ENCODE data around the gene DLGAP1. TPM values are rescaled to one million over a fixed set of nuclear protein-coding genes. Genes with fewer than 3 reads are reported as not detected.
"Not testable (repeated sequence)": the region's sequence is repeated elsewhere in the genome, so short reads cannot be mapped to it uniquely, and the experiment has no call there.

The DLGAP1 gene
- total and polyA plus RNA-seq, 7 experiments from 2014 or later = 0.32 to 1.0 TPM; not detected in 5

DNA sequence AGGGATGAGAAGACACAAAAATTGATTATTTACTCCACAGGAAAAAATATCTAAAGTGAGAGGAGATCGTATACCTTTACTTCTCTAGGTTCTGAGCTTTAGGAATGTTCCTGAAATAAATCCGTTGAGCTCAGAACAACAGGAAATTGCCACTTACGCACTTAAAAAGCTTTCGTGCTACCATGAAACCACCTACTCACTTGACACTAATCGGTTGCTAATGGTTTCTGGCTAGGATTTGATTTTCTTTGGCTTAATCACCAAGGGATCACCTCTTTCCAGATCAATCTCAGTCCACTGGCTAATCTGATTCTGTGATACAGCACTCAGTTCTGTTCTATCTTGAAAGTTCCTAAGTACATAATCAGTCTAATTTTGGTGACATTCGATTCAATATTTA is 419.6 kb downstream of the DLGAP1 start:
- intact Hi-C loops (cut with micrococcal nuclease) = loop anchor here in 1 of 2 donors (10.0 kb wide), 1 partner anchor 59 kb away; no protein-coding TSS in a partner anchor
- Mint-ChIP-seq H3K36me3 (no peaks in the 10 kb centered on the region), H3K27ac (no peak overlapping the region), H3K27me3 (peaks cover 3 to 28% (median 21%) of the 10 kb centered on the region in 5 donors), H3K4me3 (no peak overlapping the region), H3K9me3 (peaks cover 0 to 7% (median 0%) of the 10 kb centered on the region in 11 donors), H3K4me1 (no peaks in the 10 kb centered on the region)
- no peak for DNase-seq
- no peaks in the 10 kb centered on the region for H3K27me3 ChIP-seq (ENCODE audit: control insufficient read depth in 2 of 2, insufficient read depth in 2 of 2, low read length in 2 of 2)
- POLR2A ChIA-PET = interaction anchor here (0.6 kb wide), 1 partner anchor 96 kb away, joined by 3 read pairs; no protein-coding TSS in a partner anchor
- H3K36me3 ChIP-seq (ENCODE audit: control insufficient read depth in 2 of 3, insufficient read depth in 3 of 3, low read length in 3 of 3) = no peaks in the 10 kb centered on the region
- H3K27ac ChIP-seq (ENCODE audit: low read depth, low read length) = no peak overlapping the region
- ATAC-seq = no peak
- CTCF ChIA-PET = no interaction called here
- H3K9me3 ChIP-seq (ENCODE audit: control insufficient read depth in 2 of 3, low read length in 3 of 3) = no peaks in the 10 kb centered on the region
- H3K4me1 ChIP-seq (ENCODE audit: control insufficient read depth in 2 of 2, insufficient read depth in 2 of 2, low read length in 2 of 2) = no peaks in the 10 kb centered on the region
- no peak overlapping the region for H3K4me3 ChIP-seq (ENCODE audit: low read length)

DNA sequence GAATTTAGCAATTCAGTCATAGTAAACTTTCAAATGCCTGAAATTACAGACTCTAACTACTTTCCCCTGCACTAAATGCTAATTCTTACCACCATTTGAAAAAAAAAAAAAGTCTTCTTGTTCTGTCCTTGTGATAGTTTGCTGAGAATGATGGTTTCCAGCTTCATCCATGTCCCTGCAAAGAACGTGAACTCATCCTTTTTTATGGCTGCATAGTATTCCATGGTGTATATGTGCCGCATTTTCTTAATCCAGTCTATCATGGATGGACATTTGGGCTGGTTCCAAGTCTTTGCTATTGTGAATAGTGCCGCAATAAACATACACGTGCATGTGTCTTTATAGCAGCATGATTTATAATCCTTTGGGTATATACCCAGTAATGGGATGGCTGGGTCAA is 420.3 kb downstream of the DLGAP1 start:
- H3K4me3 ChIP-seq (ENCODE audit: low read length); H3K4me1 ChIP-seq (ENCODE audit: control insufficient read depth in 2 of 2, insufficient read depth in 2 of 2, low read length in 2 of 2); ATAC-seq; H3K27ac Mint-ChIP-seq; H3K9me3 ChIP-seq (ENCODE audit: control insufficient read depth in 2 of 3, low read length in 3 of 3); H3K36me3 ChIP-seq (ENCODE audit: control insufficient read depth in 2 of 3, insufficient read depth in 3 of 3, low read length in 3 of 3); CTCF ChIA-PET; DNase-seq; H3K27me3 ChIP-seq (ENCODE audit: control insufficient read depth in 2 of 2, insufficient read depth in 2 of 2, low read length in 2 of 2); H3K27ac ChIP-seq (ENCODE audit: low read depth, low read length); H3K9me3 Mint-ChIP-seq; H3K36me3 Mint-ChIP-seq; H3K4me1 Mint-ChIP-seq; H3K4me3 Mint-ChIP-seq: not testable (repeated sequence)
- peaks cover 3 to 28% (median 21%) of the 10 kb centered on the region in 5 donors for H3K27me3 Mint-ChIP-seq
- intact Hi-C loops (cut with micrococcal nuclease) = loop anchor here in 1 of 2 donors (10.0 kb wide), 1 partner anchor 60 kb away; no protein-coding TSS in a partner anchor
- POLR2A ChIA-PET = interaction anchor here (0.6 kb wide), 1 partner anchor 96 kb away, joined by 3 read pairs; no protein-coding TSS in a partner anchor

DNA sequence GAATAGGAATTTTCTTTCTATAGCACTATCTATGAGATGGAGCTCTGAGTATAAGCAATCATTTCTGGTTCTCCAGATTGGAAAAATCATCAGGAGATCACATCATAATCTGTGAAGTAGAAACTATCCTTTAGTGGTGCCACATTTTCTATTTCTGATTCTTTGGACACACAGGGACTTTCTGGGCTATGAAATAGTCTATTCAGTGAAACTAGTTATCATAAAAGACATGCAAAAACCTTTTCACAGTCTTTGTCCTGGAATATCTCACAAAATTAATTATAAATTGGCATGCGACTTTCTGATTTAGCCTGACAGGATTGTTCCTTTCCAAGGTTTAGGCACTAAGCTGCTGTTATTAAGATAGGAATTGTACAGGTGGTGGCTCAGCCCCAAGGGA is 428.6 kb downstream of the DLGAP1 start:
- no peak overlapping the region for H3K4me3 ChIP-seq (ENCODE audit: low read length)
- no peaks in the 10 kb centered on the region for H3K36me3 ChIP-seq (ENCODE audit: control insufficient read depth in 2 of 3, insufficient read depth in 3 of 3, low read length in 3 of 3)
- intact Hi-C loops (cut with micrococcal nuclease) = no loop called here
- ATAC-seq (no peak), DNase-seq (no peak)
- H3K9me3 ChIP-seq (ENCODE audit: control insufficient read depth in 2 of 3, low read length in 3 of 3) = no peaks in the 10 kb centered on the region
- Mint-ChIP-seq H3K4me3 (no peak overlapping the region), H3K9me3 (peaks cover 0 to 16% (median 3%) of the 10 kb centered on the region in 11 donors), H3K36me3 (no peaks in the 10 kb centered on the region), H3K27ac (no peak overlapping the region), H3K27me3 (peaks cover 0 to 16% (median 5%) of the 10 kb centered on the region in 5 donors), H3K4me1 (no peaks in the 10 kb centered on the region)
- H3K4me1 ChIP-seq (ENCODE audit: control insufficient read depth in 2 of 2, insufficient read depth in 2 of 2, low read length in 2 of 2) = no peaks in the 10 kb centered on the region
- H3K27ac ChIP-seq (ENCODE audit: low read depth, low read length) = no peak overlapping the region
- no peaks in the 10 kb centered on the region for H3K27me3 ChIP-seq (ENCODE audit: control insufficient read depth in 2 of 2, insufficient read depth in 2 of 2, low read length in 2 of 2)
- CTCF ChIA-PET = no interaction called here
- POLR2A ChIA-PET = no interaction called here

DNA sequence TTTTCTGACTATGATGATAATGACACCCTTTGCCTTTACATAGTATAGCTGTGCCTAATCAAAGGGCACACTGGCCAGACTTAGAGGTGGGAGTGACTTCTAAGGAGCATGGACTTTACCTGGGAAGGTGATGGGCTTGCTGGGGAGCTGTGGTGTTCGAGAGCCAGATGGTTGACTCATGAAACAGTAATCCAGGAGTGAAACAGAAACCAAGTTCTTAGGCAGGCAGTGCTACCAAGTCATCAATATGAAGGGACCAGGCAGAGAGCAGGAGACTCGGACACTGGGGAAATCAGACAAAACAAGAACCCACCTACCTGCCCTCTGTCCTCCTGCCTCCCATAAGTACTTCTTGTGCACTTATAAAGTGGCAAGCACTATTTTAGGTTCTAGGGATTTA is 430.4 kb downstream of the DLGAP1 start:
- no peaks in the 10 kb centered on the region for H3K9me3 ChIP-seq (ENCODE audit: control insufficient read depth in 2 of 3, low read length in 3 of 3)
- H3K27me3 Mint-ChIP-seq = peaks cover 0 to 12% (median 5%) of the 10 kb centered on the region in 5 donors
- no peak for ATAC-seq
- H3K36me3 Mint-ChIP-seq = no peaks in the 10 kb centered on the region
- POLR2A ChIA-PET = no interaction called here
- H3K27ac Mint-ChIP-seq = no peak overlapping the region
- intact Hi-C loops (cut with micrococcal nuclease) = no loop called here
- CTCF ChIA-PET = no interaction called here
- H3K4me3 Mint-ChIP-seq = no peak overlapping the region
- no peaks in the 10 kb centered on the region for H3K27me3 ChIP-seq (ENCODE audit: control insufficient read depth in 2 of 2, insufficient read depth in 2 of 2, low read length in 2 of 2)
- DNase-seq = no peak
- H3K27ac ChIP-seq (ENCODE audit: low read depth, low read length) = no peak overlapping the region
- H3K4me3 ChIP-seq (ENCODE audit: low read length) = no peak overlapping the region
- H3K36me3 ChIP-seq (ENCODE audit: control insufficient read depth in 2 of 3, insufficient read depth in 3 of 3, low read length in 3 of 3) = no peaks in the 10 kb centered on the region
- no peaks in the 10 kb centered on the region for H3K4me1 Mint-ChIP-seq
- no peaks in the 10 kb centered on the region for H3K4me1 ChIP-seq (ENCODE audit: control insufficient read depth in 2 of 2, insufficient read depth in 2 of 2, low read length in 2 of 2)
- H3K9me3 Mint-ChIP-seq = peaks cover 0 to 19% (median 2%) of the 10 kb centered on the region in 11 donors

DNA sequence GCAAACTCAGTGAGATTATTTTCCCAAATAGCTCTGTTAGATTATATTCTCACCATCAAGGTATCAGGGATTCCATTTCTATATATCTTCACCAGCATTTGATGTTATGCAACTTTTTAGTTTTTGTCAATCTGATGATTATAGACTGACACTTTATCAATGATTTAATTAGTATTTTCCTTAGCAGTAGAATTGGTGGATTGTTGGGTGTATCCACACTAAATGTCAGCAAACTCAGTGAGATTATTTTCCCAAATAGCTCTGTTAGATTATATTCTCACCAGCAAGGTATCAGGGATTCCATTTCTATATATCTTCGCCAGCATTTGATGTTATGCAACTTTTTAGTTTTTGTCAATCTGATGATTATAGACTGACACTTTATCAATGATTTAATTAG is 432.4 kb downstream of the DLGAP1 start:
- Mint-ChIP-seq H3K27me3 (peaks cover under 1 to 17% (median 5%) of the 10 kb centered on the region in 5 donors), H3K9me3 (peaks cover 0 to 19% (median 2%) of the 10 kb centered on the region in 11 donors)
- H3K27ac Mint-ChIP-seq; ATAC-seq; H3K4me1 ChIP-seq (ENCODE audit: control insufficient read depth in 2 of 2, insufficient read depth in 2 of 2, low read length in 2 of 2); H3K27me3 ChIP-seq (ENCODE audit: control insufficient read depth in 2 of 2, insufficient read depth in 2 of 2, low read length in 2 of 2); DNase-seq; H3K36me3 ChIP-seq (ENCODE audit: control insufficient read depth in 2 of 3, insufficient read depth in 3 of 3, low read length in 3 of 3); H3K9me3 ChIP-seq (ENCODE audit: control insufficient read depth in 2 of 3, low read length in 3 of 3); intact Hi-C loops (cut with micrococcal nuclease); H3K4me3 Mint-ChIP-seq; CTCF ChIA-PET; POLR2A ChIA-PET; H3K36me3 Mint-ChIP-seq; H3K27ac ChIP-seq (ENCODE audit: low read depth, low read length); H3K4me1 Mint-ChIP-seq; H3K4me3 ChIP-seq (ENCODE audit: low read length): not testable (repeated sequence)

DNA sequence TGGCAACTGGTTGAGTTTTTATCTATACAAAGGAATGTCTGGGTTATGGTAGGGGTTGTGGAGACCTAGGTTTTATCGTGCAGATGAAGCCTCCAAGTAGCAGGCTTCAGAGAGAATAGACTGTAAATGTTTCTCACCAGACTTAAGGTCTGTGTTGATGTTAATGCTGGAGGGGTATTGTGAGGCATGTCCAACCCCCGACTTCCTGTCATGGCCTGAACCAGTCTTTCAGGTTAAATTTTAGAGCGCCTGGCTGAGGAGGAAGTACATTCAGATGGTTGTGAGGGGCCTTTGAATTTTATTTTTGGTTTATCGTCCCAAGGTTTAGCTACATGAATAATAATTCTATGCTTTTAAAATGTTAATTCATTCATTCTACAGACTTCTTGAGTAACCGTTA is 435.1 kb downstream of the DLGAP1 start:
- Histone ChIP-seq H3K9me3 (ENCODE audit: control insufficient read depth in 2 of 3, low read length in 3 of 3) (no peaks in the 10 kb centered on the region), H3K27ac (ENCODE audit: low read depth, low read length) (no peak overlapping the region), H3K4me3 (ENCODE audit: low read length) (no peak overlapping the region), H3K4me1 (ENCODE audit: control insufficient read depth in 2 of 2, insufficient read depth in 2 of 2, low read length in 2 of 2) (no peaks in the 10 kb centered on the region), H3K27me3 (ENCODE audit: control insufficient read depth in 2 of 2, insufficient read depth in 2 of 2, low read length in 2 of 2) (no peaks in the 10 kb centered on the region), H3K36me3 (ENCODE audit: control insufficient read depth in 2 of 3, insufficient read depth in 3 of 3, low read length in 3 of 3) (no peaks in the 10 kb centered on the region)
- Mint-ChIP-seq H3K9me3 (peaks cover 0 to 19% (median 2%) of the 10 kb centered on the region in 11 donors), H3K4me1 (no peaks in the 10 kb centered on the region), H3K27me3 (peaks cover 0 to 9% (median 4%) of the 10 kb centered on the region in 5 donors), H3K27ac (no peak overlapping the region), H3K36me3 (no peaks in the 10 kb centered on the region), H3K4me3 (no peak overlapping the region)
- ATAC-seq = no peak
- POLR2A ChIA-PET = no interaction called here
- DNase-seq = no peak
- intact Hi-C loops (cut with micrococcal nuclease) = no loop called here
- CTCF ChIA-PET = no interaction called here

DNA sequence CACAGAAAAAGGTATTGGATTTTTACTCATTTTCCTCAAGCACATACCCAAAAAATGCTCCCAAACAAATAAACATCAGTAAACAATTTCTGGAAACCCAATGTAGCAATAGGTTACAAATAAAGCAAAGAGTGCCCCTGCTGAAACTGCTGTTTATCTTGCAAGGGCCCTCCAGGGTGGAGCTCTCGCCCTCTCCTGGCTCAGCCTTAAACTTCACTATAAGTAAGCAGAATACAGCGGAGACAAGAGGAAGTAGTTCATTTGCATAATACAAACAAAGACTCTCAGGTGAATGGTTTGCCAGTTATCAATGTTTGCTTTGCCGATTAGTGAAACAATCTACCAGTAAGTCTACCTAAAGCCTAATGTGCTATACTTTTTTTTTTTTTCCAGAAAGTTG is 437.6 kb downstream of the DLGAP1 start:
- no peak for DNase-seq
- H3K27ac ChIP-seq (ENCODE audit: low read depth, low read length) = no peak overlapping the region
- Mint-ChIP-seq H3K4me3 (no peak overlapping the region), H3K27ac (no peak overlapping the region), H3K4me1 (no peaks in the 10 kb centered on the region), H3K36me3 (no peaks in the 10 kb centered on the region), H3K9me3 (peaks cover 0 to 11% (median 2%) of the 10 kb centered on the region in 11 donors), H3K27me3 (peaks cover 0 to 7% (median 4%) of the 10 kb centered on the region in 5 donors)
- POLR2A ChIA-PET = no interaction called here
- no peaks in the 10 kb centered on the region for H3K27me3 ChIP-seq (ENCODE audit: control insufficient read depth in 2 of 2, insufficient read depth in 2 of 2, low read length in 2 of 2)
- H3K4me1 ChIP-seq (ENCODE audit: control insufficient read depth in 2 of 2, insufficient read depth in 2 of 2, low read length in 2 of 2) = no peaks in the 10 kb centered on the region
- CTCF ChIA-PET = no interaction called here
- no peaks in the 10 kb centered on the region for H3K36me3 ChIP-seq (ENCODE audit: control insufficient read depth in 2 of 3, insufficient read depth in 3 of 3, low read length in 3 of 3)
- H3K4me3 ChIP-seq (ENCODE audit: low read length) = no peak overlapping the region
- intact Hi-C loops (cut with micrococcal nuclease) = no loop called here
- ATAC-seq = no peak
- H3K9me3 ChIP-seq (ENCODE audit: control insufficient read depth in 2 of 3, low read length in 3 of 3) = no peaks in the 10 kb centered on the region

Measured in naive thymus-derived CD4-positive, alpha-beta T cell (primary cell).